NCI-H2196 (cell line): ENCODE measurements around the gene CIB4.

Experiments
- DNase-seq: peaks from one replicate; lab custom pipeline; 2025; ENCODE audit not compliant: unreplicated experiment; lab: John Stamatoyannopoulos, UW

Gene CIB4

DNA sequence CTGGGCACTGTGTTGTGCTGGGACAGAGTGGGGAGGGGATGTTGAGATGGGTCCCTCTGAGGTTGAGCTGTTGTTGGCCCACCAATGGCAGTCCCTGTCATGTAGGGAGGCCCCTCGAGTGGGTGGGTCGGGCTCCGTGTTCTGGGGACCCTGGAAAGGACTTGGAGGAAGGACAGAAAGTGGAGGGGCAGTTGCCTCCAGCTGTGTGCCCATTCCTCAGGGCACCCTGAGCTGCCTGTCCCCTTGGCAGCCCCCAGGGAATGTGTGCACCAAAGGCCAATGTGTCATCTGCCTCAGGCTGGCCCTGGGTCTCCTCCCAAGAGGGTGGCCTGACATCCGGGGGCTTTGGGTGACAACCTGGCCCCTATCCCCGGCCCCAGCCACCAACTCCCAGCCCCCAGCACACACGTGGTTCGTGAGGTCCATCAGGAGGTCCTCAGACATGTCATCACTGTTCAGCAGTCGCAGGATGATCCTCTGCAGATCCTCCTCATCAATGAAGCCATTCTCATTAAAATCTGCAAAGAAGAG lies 57.7 kb downstream of the CIB4 start:
- no peak for DNase-seq

DNA sequence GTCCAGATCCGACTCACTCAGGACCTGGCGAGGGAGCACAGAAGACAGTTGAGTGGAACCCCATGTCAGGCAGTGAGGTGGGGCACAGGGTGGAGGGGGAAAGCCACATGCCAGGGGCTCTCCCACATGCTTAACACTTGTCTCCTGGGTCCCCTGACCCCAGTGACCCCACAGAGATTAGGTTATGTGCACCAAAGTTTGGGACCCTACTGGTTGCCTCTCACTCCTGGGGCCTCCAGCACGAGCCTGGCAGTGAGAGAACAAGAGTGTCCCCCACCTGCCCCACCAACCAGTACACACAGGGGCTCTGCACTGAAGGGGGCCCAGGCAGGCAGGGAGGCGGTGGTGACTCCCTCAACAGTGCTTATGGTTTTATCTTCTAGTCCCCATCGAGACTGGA lies 58.3 kb downstream of the CIB4 start:
- DNase-seq, result no peak

GRCh38 chr2:26581991-26582842 lies 58.9 kb downstream of the CIB4 start:
- no peak for DNase-seq

DNA sequence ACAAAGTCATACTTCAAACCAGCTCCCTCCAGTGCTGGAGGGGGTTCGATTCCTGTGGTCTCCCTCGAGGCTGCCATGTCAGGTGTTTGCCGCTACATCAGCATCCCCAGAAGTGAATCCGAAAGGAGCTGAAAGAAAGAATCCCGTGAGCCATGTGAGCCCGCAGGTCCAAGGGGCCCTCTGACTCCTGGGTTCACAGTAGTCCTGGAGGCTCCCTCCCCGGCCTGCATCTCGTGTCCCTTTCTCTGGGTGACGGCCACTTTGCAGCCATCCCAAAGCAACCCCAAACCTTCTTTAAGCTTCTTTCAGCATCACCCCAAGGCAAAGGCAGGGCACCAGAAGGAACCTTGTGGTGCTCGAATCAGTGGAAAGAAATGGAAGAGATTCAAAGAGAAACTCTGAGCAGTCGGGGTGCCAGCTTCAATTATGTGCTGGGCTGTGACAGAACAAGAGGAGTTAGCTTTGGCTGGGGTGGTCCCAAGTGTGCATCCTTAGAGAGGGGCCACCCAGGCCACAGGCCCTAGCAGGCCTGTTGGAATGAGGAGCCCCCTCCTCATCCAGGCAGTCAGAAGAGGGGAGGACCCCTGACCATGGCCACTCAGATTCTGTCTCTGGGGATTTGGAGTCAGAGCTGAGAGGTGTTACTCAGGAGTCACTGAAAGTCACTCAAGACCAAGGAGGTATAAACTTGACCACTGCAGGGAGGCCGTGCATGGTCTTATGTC lies 59.7 kb downstream of the CIB4 start:
- no peak for DNase-seq

DNA sequence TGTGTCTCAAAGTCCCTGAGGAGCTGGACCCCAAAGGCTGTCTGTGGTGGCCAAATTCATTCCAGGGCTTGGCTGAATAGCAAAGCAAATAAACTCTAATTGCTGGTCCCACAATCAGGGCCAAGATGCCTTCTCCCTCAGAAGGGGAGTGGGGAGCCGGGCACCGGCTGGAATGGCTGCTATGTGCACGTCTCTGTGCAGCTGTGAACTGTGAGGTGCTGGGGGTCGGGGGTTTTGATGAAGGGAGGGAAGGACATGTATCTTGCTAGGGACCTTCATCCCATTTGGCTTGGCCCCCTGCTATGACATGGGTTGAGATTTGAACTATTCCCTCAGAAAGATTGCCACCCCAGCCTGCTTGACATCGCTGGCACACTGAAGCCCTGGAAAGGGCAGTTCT lies 60.4 kb downstream of the CIB4 start:
- DNase-seq, result no peak

DNA sequence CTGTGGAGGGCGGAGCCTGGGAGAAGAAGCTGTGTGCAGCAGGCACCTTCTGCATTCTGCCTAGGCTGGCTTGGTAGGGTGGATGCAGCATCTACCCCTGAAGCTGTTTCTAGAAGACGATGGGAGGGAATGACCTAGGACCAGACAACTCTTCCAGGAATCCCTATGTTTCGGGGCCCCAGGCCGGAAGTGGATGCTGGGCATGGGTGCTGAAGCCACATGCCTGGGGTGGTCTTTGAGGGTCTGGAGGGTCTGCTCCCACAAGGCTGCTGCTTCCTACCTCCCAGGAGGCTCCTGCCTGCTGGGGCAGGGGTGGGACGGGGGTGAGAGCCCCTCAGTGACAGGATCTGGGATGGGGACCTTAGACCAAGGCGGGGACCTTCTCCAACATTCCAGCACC lies 61.0 kb downstream of the CIB4 start:
- no peak for DNase-seq

DNA sequence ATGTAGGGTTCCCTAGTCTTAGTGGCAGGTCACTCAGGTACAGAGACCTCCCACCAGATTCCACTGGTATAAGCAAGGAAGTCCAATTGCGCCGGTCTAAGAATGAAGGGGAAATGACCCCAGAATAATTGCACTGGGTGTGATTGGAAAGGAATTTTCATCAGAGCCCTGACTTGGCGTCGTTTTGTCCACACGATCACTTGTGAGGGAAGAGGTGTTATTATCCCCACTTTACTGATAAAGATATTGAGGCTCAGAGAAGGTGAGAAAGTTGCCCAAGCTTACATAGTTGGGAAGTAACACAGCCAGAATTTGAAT lies 61.5 kb downstream of the CIB4 start:
- no peak for DNase-seq

DNA sequence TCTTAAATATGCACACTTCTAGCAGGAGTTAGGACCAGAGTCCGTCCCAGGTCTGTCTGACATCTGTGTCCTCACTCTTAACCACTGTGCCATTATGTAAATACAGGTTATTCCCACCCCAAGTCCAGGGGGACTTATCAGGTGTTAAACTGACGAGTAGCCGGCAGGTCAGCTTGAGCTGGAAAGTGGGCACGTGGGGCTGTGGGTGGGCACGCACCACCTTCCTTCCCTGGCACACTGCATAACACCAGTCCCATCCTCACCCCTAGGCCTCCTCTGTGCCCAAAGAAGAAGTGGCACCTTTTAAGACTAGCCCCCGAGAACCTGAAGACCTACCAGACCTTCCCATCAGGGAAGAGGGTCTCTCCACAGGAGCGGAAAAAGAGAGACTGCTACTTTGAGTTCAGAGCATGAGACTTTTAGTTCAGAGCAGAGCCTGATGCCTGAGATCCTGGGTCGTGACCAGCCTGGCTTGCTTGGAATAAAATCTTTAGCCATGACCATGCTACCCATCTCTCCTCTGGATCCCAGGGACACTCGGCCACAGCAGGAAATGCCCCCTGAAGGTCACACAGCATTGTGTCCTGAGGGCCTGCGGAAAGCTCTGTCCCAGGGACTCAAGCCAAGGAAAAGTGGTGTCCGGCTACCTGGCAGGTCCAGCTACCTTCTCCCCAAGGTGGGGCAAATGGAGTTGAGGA lies 62.0 kb downstream of the CIB4 start:
- no peak for DNase-seq

- DNase-seq, result no peak
Measured at GRCh38 chr2:26578581-26578980, 62.6 kb downstream of the CIB4 start.

GRCh38 chr2:26578113-26578458 lies 63.1 kb downstream of the CIB4 start:
- DNase-seq, result no peak

- peak; percentile 72 for DNase-seq
Measured at GRCh38 chr2:26577442-26578112, 63.6 kb downstream of the CIB4 start.

DNA sequence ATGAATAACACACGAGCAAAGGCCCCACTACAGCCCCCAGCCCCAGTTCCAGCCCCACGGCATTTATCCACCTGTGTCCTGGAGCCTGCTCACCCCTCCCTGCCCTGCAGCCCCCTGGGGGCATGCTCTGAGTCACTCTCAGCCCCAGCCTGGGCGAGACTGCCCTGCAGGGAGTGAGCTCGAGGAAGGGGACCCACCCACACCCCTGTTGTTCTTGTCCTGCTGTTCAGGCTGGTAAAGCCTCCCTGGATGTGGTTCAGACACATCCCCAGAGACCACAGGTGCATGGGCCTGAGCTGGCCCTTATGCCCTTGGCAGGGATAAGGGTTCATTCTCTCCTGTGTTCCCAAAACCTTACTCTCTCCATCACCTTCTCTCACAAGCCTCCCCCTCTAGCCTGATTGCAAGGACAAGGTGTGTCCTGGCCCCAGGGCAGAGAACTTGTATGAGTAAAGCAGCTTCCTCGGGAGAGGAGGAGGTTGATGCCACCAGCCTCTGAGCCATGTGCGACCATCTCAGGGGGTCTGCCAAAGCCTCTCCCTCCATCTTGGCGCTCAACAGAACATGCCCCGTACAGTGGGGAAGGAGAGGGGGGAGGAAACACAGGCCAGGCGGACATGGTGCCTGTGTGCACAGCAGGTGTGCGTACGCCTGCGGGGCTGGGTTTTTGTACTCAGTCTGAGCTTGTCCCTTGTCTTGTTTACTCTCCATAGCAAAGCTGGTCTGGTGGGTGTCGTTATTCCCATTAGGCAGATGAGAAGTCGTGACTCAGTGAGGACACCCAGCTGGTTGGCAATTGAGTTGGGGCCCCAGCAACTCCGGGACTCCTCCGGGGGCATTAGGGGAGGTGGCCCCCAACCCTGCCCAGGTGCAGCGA lies 64.4 kb downstream of the CIB4 start:
- no peak for DNase-seq

DNA sequence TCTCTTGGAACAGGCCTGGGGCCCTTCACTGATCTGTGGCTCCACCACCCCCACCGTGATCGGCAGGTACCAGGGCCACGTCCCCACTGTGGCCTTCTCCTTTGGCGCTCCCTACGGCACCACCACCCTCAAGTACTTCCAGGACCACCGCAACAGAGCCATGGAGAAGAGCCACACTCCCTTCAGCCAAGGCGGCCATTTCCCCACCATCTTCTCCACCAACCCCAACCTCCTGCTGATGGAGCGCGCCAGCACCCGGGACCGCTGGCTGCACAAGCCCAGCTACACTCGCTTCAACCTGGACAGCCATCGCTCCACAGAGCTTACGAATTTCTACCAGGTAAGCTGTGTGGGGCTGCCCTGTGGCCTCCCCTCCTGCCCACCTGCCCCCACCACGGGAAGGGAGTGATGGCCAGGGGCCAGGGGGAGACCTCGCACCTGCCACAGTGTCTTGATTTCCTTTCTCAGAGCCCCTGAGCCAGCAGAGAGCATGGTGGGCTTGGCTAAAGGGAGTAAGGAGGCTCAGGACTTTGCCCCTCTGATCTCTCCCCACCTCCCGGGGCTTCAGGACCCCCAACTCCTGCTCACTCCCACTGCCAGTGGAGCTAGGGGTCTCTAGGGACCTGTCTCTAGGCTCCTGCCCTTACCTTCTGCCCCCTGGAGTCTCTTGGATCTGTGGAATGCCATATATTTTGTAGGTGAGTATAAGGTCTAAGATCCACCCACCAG lies 65.2 kb downstream of the CIB4 start:
- DNase-seq, result no peak

GRCh38 chr2:26574900-26575560 lies 66.1 kb downstream of the CIB4 start:
- DNase-seq, result no peak

DNA sequence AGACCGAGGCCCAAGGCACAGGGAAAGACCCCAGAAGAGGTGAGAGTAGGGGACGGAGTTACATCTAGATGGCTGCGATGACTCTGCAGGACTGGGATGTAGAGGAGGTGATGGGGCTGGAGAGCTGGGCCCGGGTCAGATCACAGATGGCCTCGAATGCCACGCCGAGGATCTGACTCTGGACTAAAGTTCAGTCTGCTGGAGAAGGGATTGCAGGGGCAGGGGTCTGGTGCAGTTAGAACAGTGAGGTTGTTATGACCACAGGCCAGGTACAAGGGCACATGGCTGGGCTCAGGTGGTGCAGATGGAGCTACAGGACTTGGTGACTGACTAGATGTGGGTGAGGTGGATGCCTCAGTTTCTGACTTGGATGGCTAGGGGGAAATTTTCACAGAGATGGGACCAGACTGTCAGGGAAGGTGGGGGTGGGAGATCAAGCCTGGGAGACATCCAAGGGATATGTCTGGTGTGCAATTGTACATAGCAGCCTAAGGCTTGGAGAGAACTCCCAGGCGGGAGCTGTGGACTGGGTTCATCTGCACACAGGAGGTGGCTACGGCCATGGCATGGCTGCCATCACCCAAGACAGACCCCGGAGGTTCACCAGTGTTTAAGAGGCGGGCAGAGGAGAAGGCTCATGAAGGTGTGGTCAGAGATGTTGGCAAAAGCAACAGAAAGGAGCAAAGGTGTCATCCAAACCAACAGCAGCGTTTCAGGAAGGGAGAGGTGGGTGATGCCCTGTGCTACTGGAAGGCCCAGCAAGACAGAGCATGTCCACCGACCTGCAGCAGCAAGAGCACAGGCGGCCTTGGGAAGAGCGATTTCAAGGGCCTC lies 66.9 kb downstream of the CIB4 start:
- no peak for DNase-seq

DNA sequence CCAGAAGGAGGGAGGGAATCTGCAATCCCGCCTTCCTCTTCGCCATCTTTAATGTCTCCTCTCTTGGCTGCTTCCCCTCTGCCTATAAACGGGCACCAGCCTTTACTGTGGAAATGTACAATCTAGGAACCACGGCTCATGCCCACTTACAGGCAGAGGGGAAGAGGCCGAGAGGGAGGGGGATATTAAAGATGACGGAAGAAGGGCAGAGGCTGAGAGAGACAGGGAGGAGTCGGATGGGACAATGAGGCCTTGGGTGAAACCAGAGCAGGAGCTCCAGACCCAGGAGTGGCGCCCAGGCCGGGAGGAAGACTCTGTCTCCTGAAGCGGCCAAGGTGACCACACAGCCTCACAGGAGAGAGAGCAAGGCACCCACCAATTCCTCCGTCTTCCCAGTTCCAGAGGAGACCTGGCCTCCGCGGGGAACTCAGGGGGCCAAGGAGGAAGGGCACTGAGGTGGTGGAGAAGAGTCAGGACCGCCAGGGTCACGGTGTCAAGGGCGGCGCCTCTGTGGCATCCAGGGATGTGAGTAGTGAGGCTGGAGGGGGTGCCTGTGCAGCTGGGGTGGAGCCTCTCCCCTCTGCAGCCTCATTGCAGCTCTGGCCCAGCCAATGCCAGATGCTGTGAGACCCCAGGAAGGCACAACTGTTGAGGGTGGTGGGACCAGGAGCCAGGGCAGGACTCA lies 67.8 kb downstream of the CIB4 start:
- no peak for DNase-seq

- DNase-seq, result no peak
Measured at GRCh38 chr2:26572591-26572990, 68.6 kb downstream of the CIB4 start.

DNA sequence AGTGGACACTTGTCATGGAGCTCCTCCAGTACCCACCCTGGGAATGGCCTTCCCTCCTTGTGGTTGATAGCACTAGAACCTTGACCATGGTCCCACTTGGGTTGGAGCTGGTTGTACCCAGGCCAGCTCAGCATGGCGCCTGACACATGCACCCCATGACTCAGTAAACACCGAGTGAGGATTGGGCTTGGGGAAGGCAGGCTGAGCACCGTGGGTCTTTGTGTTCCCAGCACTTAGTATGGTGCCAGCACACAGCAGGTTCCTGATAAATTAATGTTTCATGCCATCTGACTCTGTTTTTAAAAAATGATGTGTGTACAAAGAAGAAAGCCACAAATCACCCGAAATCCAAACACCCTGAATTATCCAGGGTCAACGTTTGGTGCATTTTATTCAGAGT lies 69.8 kb downstream of the CIB4 start:
- no peak for DNase-seq
